Stimulated activated effector memory CD8-positive, alpha-beta T cell treated with anti-CD3 and anti-CD28 coated beads, Interleukin-12 subunit alpha, Interleukin-12 subunit beta, amount 100 ng/mL, for 72 hours (primary cell): ENCODE measurements around the gene KRTAP2-1.
"Not testable (repeated sequence)": the region's sequence is repeated elsewhere in the genome, so short reads cannot be mapped to it uniquely, and the experiment has no call there.

ENCODE experiments used
- ATAC-seq: fragments of 150-1000 bp; cut with Tn5 transposase; 2 replicates; pipeline ENCODE4 v1.10.0; 2021
- DNase-seq, 2 donors: peaks; one replicate each; pipeline ENCODE4 v3.0.0; 2021 to 2022; ENCODE audit warnings: low spot score in 2 of 2
- H3K27ac Mint-ChIP-seq: one replicate; pipeline ENCODE4 v1.8.0; 2022; ENCODE audit warnings: mild to moderate bottlenecking, mixed read lengths
- H3K36me3 Mint-ChIP-seq: one replicate; pipeline ENCODE4 v1.8.0; 2022; ENCODE audit warnings: mild to moderate bottlenecking, mixed read lengths
- H3K4me1 Mint-ChIP-seq: one replicate; pipeline ENCODE4 v1.8.0; 2022; ENCODE audit warnings: mixed read lengths
- H3K4me3 Mint-ChIP-seq: one replicate; pipeline ENCODE4 v1.8.0; 2022; ENCODE audit warnings: mild to moderate bottlenecking, mixed read lengths
- H3K9me3 Mint-ChIP-seq: one replicate; pipeline ENCODE4 v1.8.0; 2022; ENCODE audit warnings: mixed read lengths

Gene KRTAP2-1

GRCh38 chr17:41009301-41009760, 37.8 kb downstream of the KRTAP2-1 start:
- Mint-ChIP-seq H3K9me3 (no peaks in the 10 kb centered on the region), H3K4me3 (no peak overlapping the region), H3K4me1 (no peaks in the 10 kb centered on the region), H3K36me3 (no peaks in the 10 kb centered on the region), H3K27ac (no peak overlapping the region)
- DNase-seq (no peak), ATAC-seq (no peak)

DNA sequence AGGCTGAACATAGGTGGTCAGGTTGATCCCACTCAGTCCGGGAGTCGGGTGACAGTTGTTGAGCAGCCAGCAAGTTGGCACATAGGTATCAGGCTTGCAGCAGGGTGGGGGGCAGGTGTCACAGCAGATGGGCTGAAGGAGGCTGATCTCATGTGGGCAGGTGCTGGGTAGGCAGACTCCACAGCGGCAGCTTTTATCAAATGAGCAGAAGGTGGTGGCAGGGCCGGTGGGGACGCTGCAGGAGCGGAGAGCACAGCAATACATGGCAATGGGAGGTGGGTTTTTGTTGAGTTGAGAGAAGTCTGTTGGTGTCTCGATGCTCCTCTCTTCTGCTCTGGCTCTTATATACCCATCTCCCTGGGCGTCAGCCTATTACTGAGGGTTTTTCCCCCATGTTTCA, 38.3 kb downstream of the KRTAP2-1 start, which contains the start of gene KRTAP3-1:
KRTAP3-1 (minus strand) TSS at position 318 of the 400 bp plus-strand sequence; CDS start at position 264, 54 bp downstream.
- Mint-ChIP-seq H3K4me1 (no peaks in the 10 kb centered on the region), H3K4me3 (no peak within 1 kb of the TSS), H3K27ac (no peak within 1 kb of the TSS), H3K36me3 (no peaks in the 10 kb centered on the region), H3K9me3 (no peaks in the 10 kb centered on the region)
- ATAC-seq (peak; percentile 26), DNase-seq (no peak)

GRCh38 chr17:41004397-41004796, 42.7 kb downstream of the KRTAP2-1 start:
- H3K4me3 Mint-ChIP-seq = no peak overlapping the region
- DNase-seq = no peak
- no peaks in the 10 kb centered on the region for H3K4me1 Mint-ChIP-seq
- no peak for ATAC-seq
- no peaks in the 10 kb centered on the region for H3K36me3 Mint-ChIP-seq
- no peaks in the 10 kb centered on the region for H3K9me3 Mint-ChIP-seq
- H3K27ac Mint-ChIP-seq = no peak overlapping the region

GRCh38 chr17:41003926-41004325, 43.2 kb downstream of the KRTAP2-1 start:
- no peaks in the 10 kb centered on the region for H3K36me3 Mint-ChIP-seq
- DNase-seq (no peak), ATAC-seq (no peak)
- H3K4me3 Mint-ChIP-seq = no peak overlapping the region
- H3K4me1 Mint-ChIP-seq = no peaks in the 10 kb centered on the region
- H3K27ac Mint-ChIP-seq = no peak overlapping the region
- H3K9me3 Mint-ChIP-seq = no peaks in the 10 kb centered on the region

- DNase-seq (no peak), ATAC-seq (no peak)
Observed at GRCh38 chr17:41002814-41003213, 44.3 kb downstream of the KRTAP2-1 start.

GRCh38 chr17:41001795-41002194, 45.3 kb downstream of the KRTAP2-1 start:
- ATAC-seq (no peak), DNase-seq (no peak)
- H3K4me1 Mint-ChIP-seq = no peaks in the 10 kb centered on the region
- H3K9me3 Mint-ChIP-seq = no peaks in the 10 kb centered on the region
- no peaks in the 10 kb centered on the region for H3K36me3 Mint-ChIP-seq
- H3K27ac Mint-ChIP-seq = no peak overlapping the region
- no peak overlapping the region for H3K4me3 Mint-ChIP-seq

More at GRCh38 chr17:41002814-41003213, 44.3 kb downstream of the KRTAP2-1 start:
- Mint-ChIP-seq H3K4me3 (no peak overlapping the region), H3K4me1 (no peaks in the 10 kb centered on the region), H3K9me3 (no peaks in the 10 kb centered on the region), H3K27ac (no peak overlapping the region), H3K36me3 (no peaks in the 10 kb centered on the region)

- not testable (repeated sequence) for H3K9me3 Mint-ChIP-seq, ATAC-seq, H3K4me1 Mint-ChIP-seq, H3K36me3 Mint-ChIP-seq, DNase-seq, H3K27ac Mint-ChIP-seq, H3K4me3 Mint-ChIP-seq
Observed at GRCh38 chr17:40999563-40999962, 47.6 kb downstream of the KRTAP2-1 start, which contains the start of gene KRTAP3-2. TSS of gene KRTAP3-2 (minus strand) at chr17:40999906. CDS start at chr17:40999853, 53 bp downstream.

DNA sequence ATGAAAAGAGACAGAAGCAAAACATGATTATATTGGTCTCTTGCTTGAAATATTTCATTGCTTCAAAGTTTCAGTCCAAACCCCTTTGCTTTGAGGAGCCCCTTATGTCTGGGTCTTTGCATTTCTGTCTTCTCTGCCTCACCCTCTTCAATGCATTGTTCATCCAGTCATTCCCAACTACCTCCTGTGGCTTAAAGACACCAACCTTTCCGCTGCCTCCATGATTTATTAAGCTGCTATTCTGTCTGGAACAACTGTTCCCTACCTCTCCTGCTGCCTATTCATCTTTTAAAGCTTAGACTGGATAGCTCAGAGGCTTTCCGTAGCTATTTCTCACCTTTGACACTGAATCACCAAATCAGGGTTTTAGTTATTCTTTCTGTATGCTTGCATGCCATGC, 49.8 kb downstream of the KRTAP2-1 start:
- no peak overlapping the region for H3K4me3 Mint-ChIP-seq

DNA sequence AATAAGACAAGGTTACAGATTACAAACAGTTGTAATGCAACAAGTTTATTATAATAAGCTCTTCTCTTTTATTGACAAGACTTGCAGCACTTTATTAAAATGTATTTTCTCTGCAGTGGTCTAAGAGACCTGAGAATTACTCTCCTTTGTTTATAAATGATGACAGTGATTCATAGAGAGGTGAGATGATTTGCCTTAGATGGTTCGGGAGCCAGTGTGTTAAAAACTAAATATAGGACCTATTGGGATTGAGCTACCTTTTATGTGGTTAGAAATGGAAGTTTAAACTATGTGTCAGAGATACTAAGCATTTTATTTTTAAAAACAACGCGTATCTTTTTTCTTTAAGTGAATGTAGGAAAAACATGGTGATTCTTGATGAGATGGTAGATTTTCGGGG, 50.3 kb downstream of the KRTAP2-1 start:
- H3K9me3 Mint-ChIP-seq = no peaks in the 10 kb centered on the region
- no peak overlapping the region for H3K27ac Mint-ChIP-seq
- H3K36me3 Mint-ChIP-seq = no peaks in the 10 kb centered on the region
- H3K4me1 Mint-ChIP-seq = no peaks in the 10 kb centered on the region
- no peak overlapping the region for H3K4me3 Mint-ChIP-seq
- DNase-seq = no peak
- no peak for ATAC-seq

More for the DNA sequence above, 49.8 kb downstream of the KRTAP2-1 start:
- DNase-seq (no peak), ATAC-seq (no peak)
- Mint-ChIP-seq H3K36me3 (no peaks in the 10 kb centered on the region), H3K9me3 (no peaks in the 10 kb centered on the region), H3K4me1 (no peaks in the 10 kb centered on the region), H3K27ac (no peak overlapping the region)
